ENCODE data around the gene KLF13. TPM values are rescaled to one million over a fixed set of nuclear protein-coding genes. Genes with fewer than 3 reads are reported as not detected.

Gene KLF13
- total RNA-seq, 1 experiment from 2014 or later: 60.1 TPM

GRCh38 chr15:31373096-31373865, 46.6 kb downstream of the KLF13 start (continued):
- no peak for TF ChIP-seq REST (IDR thresholded peaks at IDR 0.05; ENCODE audit: low read depth)

GRCh38 chr15:31373970-31374369, 47.3 kb downstream of the KLF13 start:
- intact Hi-C loops (cut with micrococcal nuclease): no loop called here
- Histone ChIP-seq H3K79me2 (ENCODE audit: insufficient read depth, low read length) (peaks cover 18% of the 10 kb centered on the region; the same call in 1 of the 2 replicates), H3K4me1 (ENCODE audit: control insufficient read depth in 1 of 2, insufficient read depth in 2 of 2, low read length in 2 of 2) (no peaks in the 10 kb centered on the region), H3K36me3 (ENCODE audit: control insufficient read depth in 1 of 2, insufficient read depth in 2 of 2, low read length in 2 of 2) (no peaks in the 10 kb centered on the region; a peak in 1 of 4 replicates), H2AFZ (ENCODE audit: low read depth, low read length, poor library complexity, severe bottlenecking) (no peak overlapping the region), H3K9ac (ENCODE audit: low read length) (no peak overlapping the region), H3K27ac (ENCODE audit: low read depth, low read length) (no peak overlapping the region), H3K4me3 (replicated peaks in 1 of 2; ENCODE audit: low read depth in 1 of 2, low read length in 2 of 2) (no peak overlapping the region), H3K9me3 (ENCODE audit: control insufficient read depth in 1 of 2, insufficient read depth in 1 of 2, low read depth in 1 of 2, low read length in 2 of 2) (0 out of 4 replicates have a peak, but pooled peaks cover 0 to 1% of the 10 kb centered on the region in 2 experiments), H3K27me3 (ENCODE audit: insufficient read depth, low read length) (no peaks in the 10 kb centered on the region), H3K4me2 (ENCODE audit: low read length) (no peak overlapping the region), H4K20me1 (ENCODE audit: insufficient read depth) (no peaks in the 10 kb centered on the region), H3K9me2 (ENCODE audit: insufficient read depth) (no peaks in the 10 kb centered on the region)
- ChIA-PET POLR2A (no interaction called here), RAD21 (ENCODE audit: low non-redundant PET in 1 of 2, low total read pairs in 2 of 2, uncharacterized antibody in 2 of 2, unreplicated experiment in 2 of 2) (no interaction called here), CTCF (no interaction called here)
- DNase-seq (ENCODE audit: low read depth, low spot score) (no peak), ATAC-seq (no peak)
- no TSS peak for BruUV-seq (replicated peaks)
- TF ChIP-seq SP1 (IDR thresholded peaks at IDR 0.05; ENCODE audit: low read depth) (no peak), FOSL1 (IDR thresholded peaks at IDR 0.05; ENCODE audit: low read depth) (no peak), ZNF274 (IDR thresholded peaks at IDR 0.05; ENCODE audit: low read depth, low read length) (no peak), CBX3 (IDR thresholded peaks at IDR 0.05; ENCODE audit: low read depth) (no peak), POLR2AphosphoS5 (IDR thresholded peaks at IDR 0.05; ENCODE audit: low read depth, low read length) (no peak), POLR2A (IDR thresholded peaks at IDR 0.05; ENCODE audit: borderline replicate concordance, extremely low read depth, insufficient read depth, insufficient read length) (no peak), TCF7L2 (IDR thresholded peaks at IDR 0.05; ENCODE audit: borderline replicate concordance, extremely low read depth, insufficient read depth, insufficient read length) (no peak), SRF (IDR thresholded peaks at IDR 0.05; ENCODE audit: low read depth) (no peak), SIN3A (IDR thresholded peaks at IDR 0.05; ENCODE audit: low read depth) (no peak), CTCF (IDR thresholded peaks at IDR 0.05 in 2 of 3, conservative IDR thresholded peaks at IDR 0.05 in 1 of 3; ENCODE audit: borderline replicate concordance in 1 of 3, insufficient read depth in 1 of 3, low read depth in 2 of 3, low read length in 2 of 3) (no peak), YY1 (IDR thresholded peaks at IDR 0.05; ENCODE audit: extremely low read depth, insufficient replicate concordance, low read depth, low read length) (no peak), MAX (IDR thresholded peaks at IDR 0.05) (no peak)

Data from HCT116 (cell line).